ENCODE data around the gene MLXIP.

The MLXIP gene

GRCh38 chr12:122086641-122087285 is 8.2 kb downstream of the MLXIP start:
- TF ChIP-seq POLR2AphosphoS5 (IDR thresholded peaks at IDR 0.05; ENCODE audit: borderline replicate concordance, low read depth, low read length), result no peak
- no peak for TF ChIP-seq EZH2 (IDR thresholded peaks at IDR 0.05)
- no peak for TF ChIP-seq FOXP2 (optimal IDR thresholded peaks at IDR 0.05; ENCODE audit: control extremely low read depth, extremely low read length, insufficient read depth)
- H3K9me3 ChIP-seq (ENCODE audit: low read depth, low read length), result no peaks in the 10 kb centered on the region
- H3K9ac ChIP-seq (ENCODE audit: insufficient read length), result no peak overlapping the region
- H3K36me3 ChIP-seq (ENCODE audit: insufficient read depth, low read length), result no peaks in the 10 kb centered on the region; the same call in 1 of the 2 replicates
- no peak overlapping the region for H3K4me3 ChIP-seq
- H3K27ac ChIP-seq, result no peak overlapping the region
- DNase-seq (ENCODE audit: low read depth, low spot score), result no peak

- no peak for TF ChIP-seq POLR2AphosphoS5 (IDR thresholded peaks at IDR 0.05; ENCODE audit: borderline replicate concordance, low read depth, low read length)
- TF ChIP-seq EZH2 (IDR thresholded peaks at IDR 0.05), result no peak
- no peak for TF ChIP-seq FOXP2 (optimal IDR thresholded peaks at IDR 0.05; ENCODE audit: control extremely low read depth, extremely low read length, insufficient read depth)
- no peak overlapping the region for H3K9ac ChIP-seq (ENCODE audit: insufficient read length)
- DNase-seq (ENCODE audit: low read depth, low spot score), result no peak
- no peaks in the 10 kb centered on the region; the same call in 1 of the 2 replicates for H3K36me3 ChIP-seq (ENCODE audit: insufficient read depth, low read length)
- H3K4me3 ChIP-seq, result peak overlapping the region; percentile 52
- peak overlapping the region; percentile 65; the same call in 1 of the 2 replicates for H3K27ac ChIP-seq
- H3K9me3 ChIP-seq (ENCODE audit: low read depth, low read length), result no peaks in the 10 kb centered on the region
These were observed 9.0 kb downstream of the MLXIP start for GRCh38 chr12:122087431-122088178.

GRCh38 chr12:122088179-122088810 is 9.7 kb downstream of the MLXIP start:
- DNase-seq (ENCODE audit: low read depth, low spot score), result no peak
- H3K9ac ChIP-seq (ENCODE audit: insufficient read length), result no peak overlapping the region
- H3K4me3 ChIP-seq, result peak overlapping the region; percentile 52
- TF ChIP-seq POLR2AphosphoS5 (IDR thresholded peaks at IDR 0.05; ENCODE audit: borderline replicate concordance, low read depth, low read length) (no peak), FOXP2 (optimal IDR thresholded peaks at IDR 0.05; ENCODE audit: control extremely low read depth, extremely low read length, insufficient read depth) (no peak), EZH2 (IDR thresholded peaks at IDR 0.05) (no peak)
- H3K27ac ChIP-seq, result peak overlapping the region; percentile 65
- H3K9me3 ChIP-seq (ENCODE audit: low read depth, low read length), result no peaks in the 10 kb centered on the region
- H3K36me3 ChIP-seq (ENCODE audit: insufficient read depth, low read length), result no peaks in the 10 kb centered on the region; the same call in 1 of the 2 replicates

GRCh38 chr12:122089077-122089476 is 10.5 kb downstream of the MLXIP start:
- Histone ChIP-seq H3K9ac (ENCODE audit: insufficient read length) (no peak overlapping the region), H3K4me3 (no peak overlapping the region), H3K36me3 (ENCODE audit: insufficient read depth, low read length) (no peaks in the 10 kb centered on the region; the same call in 1 of the 2 replicates), H3K9me3 (ENCODE audit: low read depth, low read length) (no peaks in the 10 kb centered on the region), H3K27ac (no peak overlapping the region)
- no peak for TF ChIP-seq FOXP2 (optimal IDR thresholded peaks at IDR 0.05; ENCODE audit: control extremely low read depth, extremely low read length, insufficient read depth)
- no peak for TF ChIP-seq POLR2AphosphoS5 (IDR thresholded peaks at IDR 0.05; ENCODE audit: borderline replicate concordance, low read depth, low read length)
- no peak for TF ChIP-seq EZH2 (IDR thresholded peaks at IDR 0.05)
- no peak for DNase-seq (ENCODE audit: low read depth, low spot score)

- H3K27ac ChIP-seq, result no peak overlapping the region
- TF ChIP-seq EZH2 (IDR thresholded peaks at IDR 0.05) (no peak), POLR2AphosphoS5 (IDR thresholded peaks at IDR 0.05; ENCODE audit: borderline replicate concordance, low read depth, low read length) (no peak), FOXP2 (optimal IDR thresholded peaks at IDR 0.05; ENCODE audit: control extremely low read depth, extremely low read length, insufficient read depth) (no peak)
- no peaks in the 10 kb centered on the region for H3K9me3 ChIP-seq (ENCODE audit: low read depth, low read length)
- H3K4me3 ChIP-seq, result no peak overlapping the region
- no peak overlapping the region for H3K9ac ChIP-seq (ENCODE audit: insufficient read length)
- no peak for DNase-seq (ENCODE audit: low read depth, low spot score)
- no peaks in the 10 kb centered on the region for H3K36me3 ChIP-seq (ENCODE audit: insufficient read depth, low read length)
These were observed 12.4 kb downstream of the MLXIP start for GRCh38 chr12:122090759-122091515.

- Histone ChIP-seq H3K27ac (no peak overlapping the region), H3K9me3 (ENCODE audit: low read depth, low read length) (no peaks in the 10 kb centered on the region), H3K9ac (ENCODE audit: insufficient read length) (no peak overlapping the region), H3K4me3 (no peak overlapping the region), H3K36me3 (ENCODE audit: insufficient read depth, low read length) (no peaks in the 10 kb centered on the region)
- DNase-seq (ENCODE audit: low read depth, low spot score), result no peak
- TF ChIP-seq FOXP2 (optimal IDR thresholded peaks at IDR 0.05; ENCODE audit: control extremely low read depth, extremely low read length, insufficient read depth), result no peak
- TF ChIP-seq POLR2AphosphoS5 (IDR thresholded peaks at IDR 0.05; ENCODE audit: borderline replicate concordance, low read depth, low read length), result no peak
- no peak for TF ChIP-seq EZH2 (IDR thresholded peaks at IDR 0.05)
These were observed 14.7 kb downstream of the MLXIP start for GRCh38 chr12:122093098-122093883.

GRCh38 chr12:122094137-122094734 is 15.7 kb downstream of the MLXIP start:
- Histone ChIP-seq H3K27ac (no peak overlapping the region), H3K9ac (ENCODE audit: insufficient read length) (no peak overlapping the region), H3K36me3 (ENCODE audit: insufficient read depth, low read length) (no peaks in the 10 kb centered on the region), H3K4me3 (no peak overlapping the region), H3K9me3 (ENCODE audit: low read depth, low read length) (no peaks in the 10 kb centered on the region)
- DNase-seq (ENCODE audit: low read depth, low spot score), result no peak
- TF ChIP-seq POLR2AphosphoS5 (IDR thresholded peaks at IDR 0.05; ENCODE audit: borderline replicate concordance, low read depth, low read length), result no peak
- no peak for TF ChIP-seq FOXP2 (optimal IDR thresholded peaks at IDR 0.05; ENCODE audit: control extremely low read depth, extremely low read length, insufficient read depth)
- TF ChIP-seq EZH2 (IDR thresholded peaks at IDR 0.05), result no peak

Data from SK-N-MC (cell line).